Stomach (tissue), 9 donors: ENCODE data around the gene MSI2. TPM values are rescaled to one million over a fixed set of nuclear protein-coding genes. Genes with fewer than 3 reads are reported as not detected.

Experiments used
- DNase-seq, 2 donors: peaks; one replicate each; pipeline versions ENCODE4 v3.0.0 to v3.0.0-alpha.2; 2013 to 2019
- H3K27ac ChIP-seq, 5 donors: fragments of 200-600 bp in 4 of 5; sonication (generic) in 4 of 5; one replicate each; pipeline ENCODE4 v1.5.1; 2013 to 2019; ENCODE audit warnings: mild to moderate bottlenecking in 1 of 5, moderate library complexity in 1 of 5
- H3K27me3 ChIP-seq, 3 donors: fragments of 200-600 bp; sonication (generic); one replicate each; pipeline ENCODE4 v1.5.1; 2017 to 2019; ENCODE audit warnings: mixed run types in 1 of 3
- H3K36me3 ChIP-seq, 4 donors: fragments of 200-600 bp; sonication (generic); 1 replicate in 3 of 4; 2 replicates in 1 of 4; pipeline ENCODE4 v1.5.1; 2016 to 2019
- H3K4me1 ChIP-seq, 4 donors: fragments of 200-600 bp; sonication (generic); one replicate each; pipeline ENCODE4 v1.5.1; 2016 to 2019
- H3K4me3 ChIP-seq, 4 donors: fragments of 200-600 bp; sonication (generic) in 3 of 4; one replicate each; pipeline ENCODE4 v1.5.1; 2016 to 2019; ENCODE audit warnings: mild to moderate bottlenecking in 1 of 4
- H3K9me3 ChIP-seq, 4 donors: fragments of 200-600 bp; sonication (generic); one replicate each; pipeline ENCODE4 v1.5.1; 2016 to 2019
- CTCF ChIP-seq, 7 experiments: fragments of 450-650 bp in 4 of 7; fragments of 200-600 bp in 3 of 7; sonication (generic) in 3 of 7; IDR thresholded peaks; one replicate each; pipeline ENCODE4 v1.5.1; 2016 to 2019; ENCODE audit warnings: antibody characterized with exemption in 7 of 7, control low read depth in 2 of 7, mild to moderate bottlenecking in 1 of 7
- EP300 ChIP-seq: sonication (generic); formaldehyde crosslinking; IDR thresholded peaks from one replicate; pipeline ENCODE4 v1.6.1; 2017; ENCODE audit warnings: antibody characterized with exemption
- POLR2A ChIP-seq, 4 donors: fragments of 450-650 bp; IDR thresholded peaks; one replicate each; pipeline ENCODE4 v1.6.1; 2016; ENCODE audit warnings: antibody characterized with exemption in 4 of 4, control low read depth in 2 of 4, mild to moderate bottlenecking in 1 of 4, moderate library complexity in 1 of 4
- POLR2AphosphoS5 ChIP-seq, 3 donors: sonication (generic); formaldehyde crosslinking; IDR thresholded peaks; one replicate each; pipeline ENCODE4 v1.6.1; 2016; ENCODE audit warnings: antibody characterized with exemption in 3 of 3
- WGBS, 5 donors: extraction: QIAGEN DNeasy Blood & Tissue Kit in 3 of 5; methylation state at CpG; one replicate each; pipeline versions ENCODE4 v1.1.5 to v1.1.7; 2013 to 2018; 5-methylcytosine and 5-hydroxymethylcytosine counted together
- intact Hi-C: fragments of 100-400 bp; cut with DNase I; formaldehyde crosslinking; loops from one replicate; pipeline ENCODE4 v1.15.1; 2023; ENCODE audit warnings: low total_unique reads
- polyA plus RNA-seq, 3 donors: library from polyadenylated mRNA; stranded (reverse); fragments of 200-250 nt; gene quantifications; one replicate each; pipeline ENCODE4 v1.2.3, GENCODE V29; 2013
- total RNA-seq, 5 donors: library from RNA; depleted of rRNA; stranded (reverse); fragments of >200 nt; gene quantifications; one replicate each; pipeline versions ENCODE4 v1.1.0 to v1.2.3, GENCODE V29; 2014 to 2016
- donor health status: healthy with polysubstance abuse.
- donor health status: Bipolar disorder and iron deficiency.
- donor health status: healthy.

MSI2 gene
- total and polyA plus RNA-seq, 8 donors, result 8.3 to 72.4 (median 22.9) TPM

GRCh38 chr17:57459286-57459915 is 203.1 kb downstream of the MSI2 start:
- intact Hi-C loops, result no loop called here
- 76 to 85% (median 80%) methylated on average over 12 of the region's 12 CpGs for WGBS, 5 donors
- Histone ChIP-seq H3K27ac (no peak overlapping the region), H3K4me3 (no peak overlapping the region), H3K27me3 (no peaks in the 10 kb centered on the region), H3K4me1 (peaks cover 0 to 19% (median 6%) of the 10 kb centered on the region in 4 donors), H3K9me3 (no peaks in the 10 kb centered on the region), H3K36me3 (no peaks in the 10 kb centered on the region)
- DNase-seq, result no peak
- TF ChIP-seq CTCF (IDR thresholded peaks at IDR 0.05), result no peak

- 81 to 89% (median 86%) methylated on average over 3 to 6 of the region's 6 CpGs for WGBS, 5 donors
- Histone ChIP-seq H3K36me3 (no peaks in the 10 kb centered on the region), H3K4me3 (no peak overlapping the region), H3K4me1 (peaks cover 0 to 4% (median 0%) of the 10 kb centered on the region in 4 donors), H3K27ac (no peak overlapping the region), H3K9me3 (no peaks in the 10 kb centered on the region), H3K27me3 (no peaks in the 10 kb centered on the region)
- intact Hi-C loops, result no loop called here
- DNase-seq, result no peak
- no peak for TF ChIP-seq CTCF (IDR thresholded peaks at IDR 0.05)
- no peak for TF ChIP-seq POLR2AphosphoS5 (IDR thresholded peaks at IDR 0.05)
- TF ChIP-seq POLR2A (IDR thresholded peaks at IDR 0.05), result no peak
- no peak for TF ChIP-seq EP300
These were observed 204.8 kb downstream of the MSI2 start for GRCh38 chr17:57461082-57461481.

GRCh38 chr17:57462007-57462579 is 205.8 kb downstream of the MSI2 start:
- Histone ChIP-seq H3K36me3 (no peaks in the 10 kb centered on the region), H3K27me3 (no peaks in the 10 kb centered on the region), H3K4me1 (peaks cover 0 to 4% (median 0%) of the 10 kb centered on the region in 4 donors), H3K4me3 (no peak overlapping the region), H3K9me3 (no peaks in the 10 kb centered on the region), H3K27ac (no peak overlapping the region)
- TF ChIP-seq CTCF (IDR thresholded peaks at IDR 0.05) (no peak), POLR2A (IDR thresholded peaks at IDR 0.05) (no peak), EP300 (no peak)
- DNase-seq, result no peak
- intact Hi-C loops, result no loop called here
- WGBS, 5 donors, result 82 to 93% (median 88%) methylated on average over 4 of the region's 4 CpGs

GRCh38 chr17:57463103-57463885 is 207.0 kb downstream of the MSI2 start:
- Histone ChIP-seq H3K9me3 (no peaks in the 10 kb centered on the region), H3K36me3 (no peaks in the 10 kb centered on the region), H3K27ac (no peak overlapping the region), H3K27me3 (no peaks in the 10 kb centered on the region), H3K4me3 (no peak overlapping the region), H3K4me1 (peaks cover 0 to 4% (median 0%) of the 10 kb centered on the region in 4 donors)
- no peak for DNase-seq
- no peak for TF ChIP-seq POLR2A (IDR thresholded peaks at IDR 0.05)
- TF ChIP-seq CTCF (IDR thresholded peaks at IDR 0.05), result no peak
- TF ChIP-seq POLR2AphosphoS5 (IDR thresholded peaks at IDR 0.05), result no peak
- no peak for TF ChIP-seq EP300
- 69 to 82% (median 76%) methylated on average over 9 of the region's 9 CpGs for WGBS, 5 donors
- intact Hi-C loops, result no loop called here
